Forelimb muscle (tissue), 1 donor: ENCODE results near the gene HAPLN3. TPM values are rescaled to one million over a fixed set of nuclear protein-coding genes. Genes with fewer than 3 reads are reported as not detected.

Source experiments
- DNase-seq: peaks from one replicate; pipeline ENCODE4 v3.0.0-alpha.2; 2013; ENCODE audit warnings: low read depth
- polyA plus RNA-seq: library from polyadenylated mRNA; unstranded; fragments of 120-200 nt; gene quantifications from one replicate; pipeline ENCODE4 v1.2.1, GENCODE V29; 2013; ENCODE audit not compliant: insufficient read length

Gene HAPLN3
- polyA plus RNA-seq, 1 donor, result 9.4 TPM

GRCh38 chr15:88911766-88912118 is 16.4 kb upstream of the HAPLN3 start:
- DNase-seq, result no peak

- no peak for DNase-seq
Measured at GRCh38 chr15:88909956-88910831, 14.8 kb upstream of the HAPLN3 start.

GRCh38 chr15:88908697-88909621 is 13.6 kb upstream of the HAPLN3 start:
- DNase-seq, result no peak

- DNase-seq, result no peak
Measured at GRCh38 chr15:88908123-88908522, 12.8 kb upstream of the HAPLN3 start.

GRCh38 chr15:88907111-88907510 is 11.8 kb upstream of the HAPLN3 start:
- DNase-seq, result no peak

- DNase-seq, result no peak
Measured at GRCh38 chr15:88906551-88906950, 11.2 kb upstream of the HAPLN3 start.

GRCh38 chr15:88906130-88906529 is 10.8 kb upstream of the HAPLN3 start:
- no peak for DNase-seq

- DNase-seq, result no peak
Measured at GRCh38 chr15:88905576-88905975, 10.2 kb upstream of the HAPLN3 start.

GRCh38 chr15:88904624-88905327 is 9.4 kb upstream of the HAPLN3 start:
- DNase-seq, result peak; percentile 58

GRCh38 chr15:88904257-88904623 is 8.9 kb upstream of the HAPLN3 start:
- no peak for DNase-seq

- DNase-seq, result no peak
Measured at GRCh38 chr15:88902846-88903245, 7.5 kb upstream of the HAPLN3 start.

- no peak for DNase-seq
Measured at GRCh38 chr15:88902221-88902835, 7.0 kb upstream of the HAPLN3 start.

GRCh38 chr15:88901508-88902220 is 6.3 kb upstream of the HAPLN3 start:
- DNase-seq, result no peak

- DNase-seq, result no peak
Measured at GRCh38 chr15:88900982-88901418, 5.7 kb upstream of the HAPLN3 start.

GRCh38 chr15:88900309-88900981 is 5.1 kb upstream of the HAPLN3 start:
- DNase-seq, result no peak

GRCh38 chr15:88899251-88899650 is 3.9 kb upstream of the HAPLN3 start:
- no peak for DNase-seq

- no peak for DNase-seq
Measured at GRCh38 chr15:88898736-88899135, 3.4 kb upstream of the HAPLN3 start.

GRCh38 chr15:88897456-88898194 is 2.3 kb upstream of the HAPLN3 start:
- DNase-seq, result peak; percentile 60

- DNase-seq, result no peak
Measured at GRCh38 chr15:88897142-88897455, 1.8 kb upstream of the HAPLN3 start.
